ENCODE results near the gene SLC22A4.

The SLC22A4 gene

GRCh38 chr5:132293992-132294727 is at the start of gene SLC22A4:
Gene SLC22A4 (plus strand): TSS chr5:132294394. CDS start chr5:132294617, 223 bp downstream.
- in situ Hi-C loops (cut with MboI; ENCODE audit: low sequenced_read_pairs) = no loop called here

- in situ Hi-C loops (cut with MboI; ENCODE audit: low sequenced_read_pairs) = no loop called here
Measured at GRCh38 chr5:132245593-132245992, 48.6 kb upstream of the SLC22A4 start.

GRCh38 chr5:132246806-132247205 is 47.4 kb upstream of the SLC22A4 start:
- in situ Hi-C loops (cut with MboI; ENCODE audit: low sequenced_read_pairs) = no loop called here

GRCh38 chr5:132250547-132250946 is 43.6 kb upstream of the SLC22A4 start:
- in situ Hi-C loops (cut with MboI; ENCODE audit: low sequenced_read_pairs) = no loop called here

- in situ Hi-C loops (cut with MboI; ENCODE audit: low sequenced_read_pairs) = no loop called here
Measured at GRCh38 chr5:132251220-132251725, 42.9 kb upstream of the SLC22A4 start.

GRCh38 chr5:132253008-132253441 is 41.2 kb upstream of the SLC22A4 start:
- in situ Hi-C loops (cut with MboI; ENCODE audit: low sequenced_read_pairs) = no loop called here

- in situ Hi-C loops (cut with MboI; ENCODE audit: low sequenced_read_pairs) = no loop called here
Measured at GRCh38 chr5:132253452-132254320, 40.5 kb upstream of the SLC22A4 start.

- in situ Hi-C loops (cut with MboI; ENCODE audit: low sequenced_read_pairs) = no loop called here
Measured at GRCh38 chr5:132254321-132254977, 39.7 kb upstream of the SLC22A4 start.

- in situ Hi-C loops (cut with MboI; ENCODE audit: low sequenced_read_pairs) = no loop called here
Measured at GRCh38 chr5:132256086-132256782, 38.0 kb upstream of the SLC22A4 start.

- in situ Hi-C loops (cut with MboI; ENCODE audit: low sequenced_read_pairs) = no loop called here
Measured at GRCh38 chr5:132256783-132257130, 37.4 kb upstream of the SLC22A4 start.

- in situ Hi-C loops (cut with MboI; ENCODE audit: low sequenced_read_pairs) = no loop called here
Measured at GRCh38 chr5:132257131-132258101, 36.8 kb upstream of the SLC22A4 start, which contains the start of gene PDLIM4. Gene PDLIM4 (plus strand): TSS chr5:132257696. CDS start chr5:132257735, 39 bp downstream.

- in situ Hi-C loops (cut with MboI; ENCODE audit: low sequenced_read_pairs) = no loop called here
Measured at GRCh38 chr5:132258102-132259068, 35.8 kb upstream of the SLC22A4 start.

- in situ Hi-C loops (cut with MboI; ENCODE audit: low sequenced_read_pairs) = no loop called here
Measured at GRCh38 chr5:132259069-132259851, 34.9 kb upstream of the SLC22A4 start.

- in situ Hi-C loops (cut with MboI; ENCODE audit: low sequenced_read_pairs) = no loop called here
Measured at GRCh38 chr5:132260051-132260450, 34.1 kb upstream of the SLC22A4 start.

- in situ Hi-C loops (cut with MboI; ENCODE audit: low sequenced_read_pairs) = no loop called here
Measured at GRCh38 chr5:132260714-132261551, 33.3 kb upstream of the SLC22A4 start.

Measured in hTERT RPE-1 (cell line).